Breast epithelium (tissue), 4 donors: Measurements from ENCODE around the gene RRP1. TPM values are rescaled to one million over a fixed set of nuclear protein-coding genes. Genes with fewer than 3 reads are reported as not detected.

Experiments
- DNase-seq, 2 donors: peaks; one replicate each; pipeline ENCODE4 v3.0.0-alpha.2; 2019; ENCODE audit warnings: low spot score in 2 of 2
- H3K27ac ChIP-seq, 2 donors: fragments of 200-600 bp; sonication (generic) in 1 of 2; one replicate each; pipeline ENCODE4 v1.5.1; 2016 to 2019; ENCODE audit warnings: mild to moderate bottlenecking in 1 of 2
- H3K27me3 ChIP-seq, 2 donors: fragments of 200-600 bp; sonication (generic) in 1 of 2; one replicate each; pipeline versions ENCODE4 v1.5.1 to v1.6.0; 2017 to 2019; ENCODE audit warnings: control low read depth in 1 of 2, mild to moderate bottlenecking in 1 of 2
- H3K36me3 ChIP-seq: fragments of 200-600 bp; one replicate; pipeline ENCODE4 v1.5.1; 2019
- H3K4me1 ChIP-seq, 2 donors: fragments of 200-600 bp; sonication (generic); one replicate each; pipeline ENCODE4 v1.5.1; 2016 to 2019; ENCODE audit warnings: control low read depth in 1 of 2
- H3K4me3 ChIP-seq, 3 donors: fragments of 200-600 bp; sonication (generic); 1 replicate in 2 of 3; 2 replicates in 1 of 3; pipeline ENCODE4 v1.5.1; 2016 to 2019; ENCODE audit warnings: mild to moderate bottlenecking in 3 of 3, moderate library complexity in 2 of 3
- H3K9me3 ChIP-seq, 2 donors: fragments of 200-600 bp; sonication (generic) in 1 of 2; one replicate each; pipeline ENCODE4 v1.5.1; 2016 to 2019; ENCODE audit warnings: control low read depth in 1 of 2
- CTCF ChIP-seq, 3 donors: fragments of 450-650 bp; IDR thresholded peaks; one replicate each; pipeline ENCODE4 v1.5.1; 2016 to 2017; ENCODE audit warnings: antibody characterized with exemption in 3 of 3, mild to moderate bottlenecking in 3 of 3, moderate library complexity in 3 of 3
- POLR2A ChIP-seq: fragments of 450-650 bp; IDR thresholded peaks from one replicate; pipeline ENCODE4 v1.6.1; 2016; ENCODE audit warnings: antibody characterized with exemption, mild to moderate bottlenecking, moderate library complexity
- POLR2AphosphoS5 ChIP-seq, 3 donors: sonication (generic); formaldehyde crosslinking; IDR thresholded peaks; one replicate each; pipeline ENCODE4 v1.6.1; 2017; ENCODE audit warnings: antibody characterized with exemption in 3 of 3
- intact Hi-C: fragments of 100-400 bp; cut with DNase I; formaldehyde crosslinking; loops from one replicate; pipeline ENCODE4 v1.15.1; 2023; ENCODE audit warnings: low total_unique reads
- total RNA-seq, 3 donors: library from RNA; depleted of rRNA; stranded (reverse); fragments of >200 nt; gene quantifications; one replicate each; pipeline ENCODE4 v1.1.0, GENCODE V29; 2016

Gene RRP1
- total RNA-seq, 3 donors from 2014 or later, result 15.4 to 22.9 (median 16.5) TPM

GRCh38 chr21:43827015-43827611, 37.7 kb downstream of the RRP1 start:
- no peaks in the 10 kb centered on the region for H3K36me3 ChIP-seq
- H3K27me3 ChIP-seq, result peaks cover 0 to 14% of the 10 kb centered on the region in 2 donors
- no peaks in the 10 kb centered on the region for H3K4me1 ChIP-seq
- no peak for TF ChIP-seq POLR2AphosphoS5 (IDR thresholded peaks at IDR 0.05)
- no peak for TF ChIP-seq CTCF (IDR thresholded peaks at IDR 0.05)
- TF ChIP-seq POLR2A, result no peak
- H3K4me3 ChIP-seq, result no peak overlapping the region
- intact Hi-C loops, result no loop called here
- H3K9me3 ChIP-seq, result no peaks in the 10 kb centered on the region
- no peak overlapping the region for H3K27ac ChIP-seq
- no peak for DNase-seq

GRCh38 chr21:43829161-43829560, 39.8 kb downstream of the RRP1 start:
- Histone ChIP-seq H3K4me3 (no peak overlapping the region), H3K36me3 (no peaks in the 10 kb centered on the region), H3K4me1 (no peaks in the 10 kb centered on the region), H3K9me3 (no peaks in the 10 kb centered on the region), H3K27me3 (peaks cover 0 to 21% of the 10 kb centered on the region in 2 donors), H3K27ac (no peak overlapping the region)
- intact Hi-C loops, result no loop called here
- DNase-seq, result no peak
- no peak for TF ChIP-seq POLR2A
- TF ChIP-seq POLR2AphosphoS5 (IDR thresholded peaks at IDR 0.05), result no peak
- TF ChIP-seq CTCF (IDR thresholded peaks at IDR 0.05), result no peak

GRCh38 chr21:43829575-43830119, 40.3 kb downstream of the RRP1 start:
- intact Hi-C loops, result no loop called here
- H3K27ac ChIP-seq, result no peak overlapping the region
- no peak overlapping the region for H3K4me3 ChIP-seq
- no peak for DNase-seq
- H3K4me1 ChIP-seq, result no peaks in the 10 kb centered on the region
- H3K27me3 ChIP-seq, result peaks cover 0 to 21% of the 10 kb centered on the region in 2 donors
- TF ChIP-seq CTCF (IDR thresholded peaks at IDR 0.05) (no peak), POLR2AphosphoS5 (IDR thresholded peaks at IDR 0.05) (no peak), POLR2A (no peak)
- H3K9me3 ChIP-seq, result no peaks in the 10 kb centered on the region
- H3K36me3 ChIP-seq, result no peaks in the 10 kb centered on the region

- Histone ChIP-seq H3K27me3 (peaks cover 0 to 21% of the 10 kb centered on the region in 2 donors), H3K36me3 (no peaks in the 10 kb centered on the region), H3K27ac (no peak overlapping the region), H3K9me3 (no peaks in the 10 kb centered on the region), H3K4me3 (no peak overlapping the region), H3K4me1 (no peaks in the 10 kb centered on the region)
- intact Hi-C loops, result no loop called here
- no peak for TF ChIP-seq POLR2A
- no peak for TF ChIP-seq POLR2AphosphoS5 (IDR thresholded peaks at IDR 0.05)
- TF ChIP-seq CTCF (IDR thresholded peaks at IDR 0.05), result no peak
- DNase-seq, result no peak
Observed at GRCh38 chr21:43832158-43832550, 42.8 kb downstream of the RRP1 start.

GRCh38 chr21:43832648-43833047, 43.3 kb downstream of the RRP1 start:
- no peaks in the 10 kb centered on the region for H3K9me3 ChIP-seq
- no peak for TF ChIP-seq POLR2A
- TF ChIP-seq POLR2AphosphoS5 (IDR thresholded peaks at IDR 0.05), result no peak
- TF ChIP-seq CTCF (IDR thresholded peaks at IDR 0.05), result no peak
- H3K36me3 ChIP-seq, result no peaks in the 10 kb centered on the region
- no peak for DNase-seq
- no peak overlapping the region for H3K27ac ChIP-seq
- H3K4me1 ChIP-seq, result no peaks in the 10 kb centered on the region
- intact Hi-C loops, result no loop called here
- peaks cover 0 to 21% of the 10 kb centered on the region in 2 donors for H3K27me3 ChIP-seq
- no peak overlapping the region for H3K4me3 ChIP-seq
